HG02623 (cell line): ENCODE measurements around the gene HHEX.

Experiments used
- ATAC-seq: cut with Tn5 transposase; IDR thresholded peaks from one replicate; pipeline ENCODE4 v1.9.1; 2021; ENCODE audit warnings: moderate library complexity; ENCODE audit not compliant: unreplicated experiment

The HHEX gene

GRCh38 chr10:92692697-92693533, 3.2 kb downstream of the HHEX start:
- no peak for ATAC-seq

- no peak for ATAC-seq
Measured at GRCh38 chr10:92693534-92693893, 3.8 kb downstream of the HHEX start.

GRCh38 chr10:92695679-92696605, 6.2 kb downstream of the HHEX start:
- ATAC-seq: no peak

- no peak for ATAC-seq
Measured at GRCh38 chr10:92696606-92697383, 7.0 kb downstream of the HHEX start.

GRCh38 chr10:92697663-92698511, 8.1 kb downstream of the HHEX start:
- no peak for ATAC-seq

GRCh38 chr10:92699193-92699517, 9.4 kb downstream of the HHEX start:
- no peak for ATAC-seq

- no peak for ATAC-seq
Measured at GRCh38 chr10:92699518-92700381, 10.0 kb downstream of the HHEX start.

GRCh38 chr10:92702301-92702916, 12.7 kb downstream of the HHEX start:
- ATAC-seq: no peak

- no peak for ATAC-seq
Measured at GRCh38 chr10:92712016-92712889, 22.5 kb downstream of the HHEX start.

- ATAC-seq: no peak
Measured at GRCh38 chr10:92714152-92714845, 24.5 kb downstream of the HHEX start.

GRCh38 chr10:92714872-92715271, 25.1 kb downstream of the HHEX start:
- no peak for ATAC-seq

GRCh38 chr10:92719991-92720830, 30.5 kb downstream of the HHEX start:
- no peak for ATAC-seq

- ATAC-seq: no peak
Measured at GRCh38 chr10:92720831-92721165, 31.0 kb downstream of the HHEX start.

GRCh38 chr10:92722349-92722748, 32.6 kb downstream of the HHEX start:
- no peak for ATAC-seq

- ATAC-seq: no peak
Measured at GRCh38 chr10:92727141-92727540, 37.4 kb downstream of the HHEX start.

- ATAC-seq: no peak
Measured at GRCh38 chr10:92727550-92727949, 37.8 kb downstream of the HHEX start.

GRCh38 chr10:92729886-92730285, 40.1 kb downstream of the HHEX start:
- ATAC-seq: peak; percentile 93
